Epithelial cell of proximal tubule (primary cell): ENCODE data around the gene MTCH1. TPM values are rescaled to one million over a fixed set of nuclear protein-coding genes. Genes with fewer than 3 reads are reported as not detected.

ENCODE experiments used
- DNase-seq: peaks from one replicate; pipeline ENCODE4 v3.0.0-alpha.2; 2011; ENCODE audit warnings: low read depth
- H3K4me3 ChIP-seq: 2 replicates; pipeline ENCODE4 v1.5.1; 2011; ENCODE audit warnings: low read depth, mild to moderate bottlenecking, low read length
- CTCF ChIP-seq: conservative IDR thresholded peaks from 2 replicates; pipeline ENCODE4 v1.5.1; 2012; ENCODE audit warnings: low read depth, mild to moderate bottlenecking, low read length
- total RNA-seq: library from RNA; depleted of rRNA; stranded (reverse); fragments of >200 nt; gene quantifications from 2 replicates; pipeline ENCODE4 v1.2.3, GENCODE V29; 2015

The MTCH1 gene
- total RNA-seq, 1 donor from 2014 or later: 235 TPM

GRCh38 chr6:36929152-36929551 lies 56.8 kb downstream of the MTCH1 start:
- no peak overlapping the region for H3K4me3 ChIP-seq
- DNase-seq: no peak
- TF ChIP-seq CTCF: no peak

- H3K4me3 ChIP-seq: no peak overlapping the region
- TF ChIP-seq CTCF: no peak
- no peak for DNase-seq
These were observed 57.5 kb downstream of the MTCH1 start for GRCh38 chr6:36928547-36928918.

- no peak for TF ChIP-seq CTCF
- DNase-seq: no peak
- H3K4me3 ChIP-seq: no peak overlapping the region
These were observed 58.1 kb downstream of the MTCH1 start for GRCh38 chr6:36927691-36928546.

- no peak for TF ChIP-seq CTCF
- H3K4me3 ChIP-seq: no peak overlapping the region
- no peak for DNase-seq
These were observed 59.1 kb downstream of the MTCH1 start for GRCh38 chr6:36926708-36927513.

- DNase-seq: no peak
- H3K4me3 ChIP-seq: no peak overlapping the region
- TF ChIP-seq CTCF: no peak
These were observed 60.2 kb downstream of the MTCH1 start for GRCh38 chr6:36925809-36926208.

GRCh38 chr6:36924778-36925374 lies 61.1 kb downstream of the MTCH1 start:
- no peak overlapping the region for H3K4me3 ChIP-seq
- no peak for DNase-seq
- no peak for TF ChIP-seq CTCF
